Cardiac septum (tissue), 1 donor: ENCODE data around the gene TEX264. TPM values are rescaled to one million over a fixed set of nuclear protein-coding genes. Genes with fewer than 3 reads are reported as not detected.
"Not testable (repeated sequence)": the region's sequence is repeated elsewhere in the genome, so short reads cannot be mapped to it uniquely, and the experiment has no call there.

ENCODE experiments used
- DNase-seq: peaks from one replicate; pipeline ENCODE4 v3.0.0-alpha.2; 2020; ENCODE audit warnings: low spot score
- intact Hi-C: fragments of 100-400 bp; cut with DNase I; formaldehyde crosslinking; loops from one replicate; pipeline ENCODE4 v1.14.0; 2022
- total RNA-seq: library from RNA; stranded (reverse); fragmentation: NEBNext Ultra II Directional; extraction: Animal tissue kit (Norgen Biotek cat#: 25700); gene quantifications from one replicate; pipeline ENCODE4 v1.2.1, GENCODE V29; 2021
- donor health status: DM: no; HTN: no; CAD: no.

TEX264 gene
- total RNA-seq, 1 donor from 2014 or later: 28.8 TPM

GRCh38 chr3:51733859-51734571, 63.0 kb downstream of the TEX264 start:
- DNase-seq: no peak
- intact Hi-C loops: no loop called here

DNA sequence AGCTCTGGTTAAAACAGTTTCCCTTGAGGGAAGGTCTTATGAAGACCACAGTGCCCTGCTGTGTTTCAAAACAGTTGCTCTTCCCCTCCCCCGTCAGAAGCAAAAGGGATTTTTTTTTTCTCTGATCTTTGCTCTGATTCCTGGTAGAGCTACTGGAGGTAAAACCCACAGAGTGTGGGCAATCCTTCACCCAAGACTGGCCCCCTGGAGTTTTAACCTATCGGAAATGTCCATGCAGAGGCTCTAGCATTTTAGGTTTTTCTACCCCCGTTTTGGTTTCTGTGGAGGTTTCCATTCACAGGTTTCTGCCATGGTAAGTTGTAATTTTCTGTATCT, 63.5 kb downstream of the TEX264 start:
- intact Hi-C loops: no loop called here
- DNase-seq: no peak

DNA sequence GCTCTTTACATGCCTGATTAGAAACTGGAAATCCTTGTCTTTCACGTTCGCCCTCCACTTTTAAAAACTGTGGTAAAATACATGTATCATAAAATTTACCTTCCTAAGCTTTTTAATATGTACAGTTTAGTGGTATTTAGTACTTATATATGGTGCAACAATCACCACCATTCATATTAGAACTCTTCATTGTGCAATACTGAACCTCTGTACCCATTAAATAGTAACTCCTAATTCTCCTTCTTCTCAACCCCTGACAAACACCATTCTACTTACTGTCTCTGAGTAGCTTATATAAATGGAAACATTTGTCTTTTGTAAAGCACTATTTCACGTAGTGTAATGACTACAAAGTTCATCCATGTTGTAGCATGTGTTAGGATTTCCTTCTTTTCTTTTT, 64.0 kb downstream of the TEX264 start:
- DNase-seq: no peak
- intact Hi-C loops: no loop called here

GRCh38 chr3:51735950-51736349, 64.9 kb downstream of the TEX264 start:
- no peak for DNase-seq
- intact Hi-C loops: no loop called here

GRCh38 chr3:51739110-51739509, 68.1 kb downstream of the TEX264 start:
- DNase-seq: no peak
- intact Hi-C loops: no loop called here

DNA sequence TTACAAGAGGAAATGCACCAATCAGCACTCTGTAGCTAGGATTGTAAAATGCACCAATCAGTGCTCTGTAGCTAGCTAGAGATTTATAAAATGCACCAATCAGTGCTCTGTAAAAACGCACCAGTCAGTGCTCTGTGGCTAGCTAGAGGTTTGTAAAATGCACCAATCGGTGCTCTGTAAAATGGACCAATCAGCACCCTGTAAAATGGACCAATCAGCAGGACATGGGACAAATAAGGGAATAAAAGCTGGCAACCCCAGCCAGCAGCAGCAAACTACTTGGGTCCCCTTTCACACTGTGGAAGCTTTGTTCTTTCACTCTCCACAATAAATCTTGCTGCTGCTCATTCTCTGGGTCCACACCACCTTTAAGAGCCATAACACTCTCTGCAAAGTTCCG, 71.3 kb downstream of the TEX264 start:
- DNase-seq, intact Hi-C loops: not testable (repeated sequence)

DNA sequence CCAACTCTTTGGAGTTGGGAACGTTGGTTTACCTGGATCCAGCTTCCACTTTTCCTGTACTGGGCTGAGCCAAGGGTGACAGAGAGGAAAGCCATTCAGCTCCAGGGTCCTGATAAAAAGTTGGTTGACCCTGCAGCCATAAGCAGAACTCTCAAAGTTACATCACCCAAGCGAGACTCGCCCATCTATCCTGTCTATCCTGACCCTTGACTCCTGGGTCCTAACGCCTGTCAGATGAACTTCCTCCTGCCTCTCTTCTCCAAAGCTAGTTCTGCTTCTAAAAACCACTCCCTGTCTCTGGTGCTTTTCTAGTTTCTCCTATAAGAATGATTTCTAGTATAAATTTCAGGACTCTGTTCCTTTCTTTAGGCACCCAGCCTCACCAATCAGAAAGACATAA, 71.9 kb downstream of the TEX264 start:
- DNase-seq, intact Hi-C loops: not testable (repeated sequence)

- intact Hi-C loops: no loop called here
- no peak for DNase-seq
Measured at GRCh38 chr3:51747840-51748239, 76.8 kb downstream of the TEX264 start.

- intact Hi-C loops: no loop called here
- DNase-seq: no peak
Measured at GRCh38 chr3:51748327-51748726, 77.3 kb downstream of the TEX264 start.

DNA sequence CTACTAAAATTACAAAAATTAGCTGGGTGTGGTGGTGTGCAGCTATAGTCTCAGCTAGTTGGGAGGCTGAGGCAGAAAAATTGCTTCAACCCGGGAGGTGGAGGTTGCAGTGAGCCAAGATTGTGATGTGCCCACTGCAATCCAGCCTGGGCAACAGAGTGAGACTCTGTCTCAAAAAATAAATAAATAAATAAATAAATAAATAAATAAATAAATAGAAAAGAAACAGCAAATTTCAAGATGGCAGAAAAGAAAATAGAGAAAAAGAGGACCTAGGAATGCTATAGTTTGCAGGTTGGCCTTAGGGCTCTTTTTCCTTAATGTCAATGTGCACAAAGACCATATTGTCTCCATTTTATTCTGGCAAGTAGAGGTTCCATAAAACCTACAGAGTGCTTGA, 79.8 kb downstream of the TEX264 start:
- DNase-seq: no peak
- intact Hi-C loops: no loop called here

- no peak for DNase-seq
- intact Hi-C loops: no loop called here
Measured at GRCh38 chr3:51751287-51751686, 80.2 kb downstream of the TEX264 start.

Other genes starting within 250 kb of the TEX264 start
- gene DCAF1, start 171.2 kb upstream of the TEX264 start, total RNA-seq: 15.4 TPM
- 16.5 TPM for gene RAD54L2, start 132.5 kb upstream of the TEX264 start, total RNA-seq
- gene GRM2, start 35.8 kb downstream of the TEX264 start, total RNA-seq: 0.30 TPM
- gene IQCF6, start 108.0 kb downstream of the TEX264 start, total RNA-seq: not detected
- not detected for gene IQCF2, start 190.4 kb downstream of the TEX264 start, total RNA-seq
- gene IQCF5, start 204.3 kb downstream of the TEX264 start, total RNA-seq: not detected
- not detected for gene IQCF1, start 232.1 kb downstream of the TEX264 start, total RNA-seq